Mesenchymal stem cell (in vitro differentiated cells and primary cell): ENCODE data around the gene KLHDC10.
A peak's percentile ranks its signal among the peaks of the same experiment; 100 is the strongest.
"Not testable (repeated sequence)": the region's sequence is repeated elsewhere in the genome, so short reads cannot be mapped to it uniquely, and the experiment has no call there.

ENCODE experiments used
- DNase-seq: peaks from one replicate; pipeline ENCODE4 v3.0.0-alpha.2; 2013
- H2AFZ ChIP-seq: one replicate; pipeline ENCODE4 v1.6.1; 2013; ENCODE audit warnings: low read depth, mild to moderate bottlenecking, control low read depth, inconsistent platforms, low read length, moderate library complexity
- H2AK5ac ChIP-seq: 2 replicates; pipeline ENCODE4 v1.6.1; 2013; ENCODE audit warnings: low read length, moderate library complexity, mild to moderate bottlenecking, inconsistent platforms; ENCODE audit not compliant: severe bottlenecking
- H2BK120ac ChIP-seq: one replicate; pipeline ENCODE4 v1.6.1; 2013; ENCODE audit warnings: low read depth, mild to moderate bottlenecking, inconsistent platforms, low read length, moderate library complexity
- H2BK12ac ChIP-seq, 2 experiments: one replicate each; pipeline ENCODE4 v1.6.1; 2013; ENCODE audit warnings: inconsistent platforms in 2 of 2, low read length in 2 of 2, mild to moderate bottlenecking in 2 of 2, moderate library complexity in 2 of 2, control low read depth in 1 of 2
- H2BK15ac ChIP-seq: one replicate; pipeline ENCODE4 v1.6.1; 2013; ENCODE audit warnings: mild to moderate bottlenecking, low read depth, inconsistent platforms; ENCODE audit not compliant: poor library complexity, severe bottlenecking
- H2BK5ac ChIP-seq: 2 replicates; pipeline ENCODE4 v1.6.1; 2013; ENCODE audit warnings: low read depth, mild to moderate bottlenecking, low read length, control low read depth, inconsistent platforms; ENCODE audit not compliant: poor library complexity, severe bottlenecking
- H3K14ac ChIP-seq, 2 experiments: one replicate each; pipeline ENCODE4 v1.6.1; 2013; ENCODE audit warnings: inconsistent platforms in 2 of 2, low read length in 2 of 2, control low read depth in 1 of 2, mild to moderate bottlenecking in 1 of 2, moderate library complexity in 1 of 2
- H3K18ac ChIP-seq, 2 experiments: one replicate each; pipeline ENCODE4 v1.6.1; 2013; ENCODE audit warnings: inconsistent platforms in 2 of 2, low read length in 2 of 2, control low read depth in 1 of 2, low read depth in 1 of 2, mild to moderate bottlenecking in 1 of 2
- H3K23ac ChIP-seq, 2 experiments: one replicate each; pipeline ENCODE4 v1.6.1; 2013; ENCODE audit warnings: inconsistent platforms in 2 of 2, low read length in 2 of 2, mild to moderate bottlenecking in 2 of 2, moderate library complexity in 2 of 2, control low read depth in 1 of 2
- H3K27ac ChIP-seq: 2 replicates; pipeline ENCODE4 v1.5.1; 2013; ENCODE audit warnings: mild to moderate bottlenecking, moderate library complexity, low read length, control low read depth, inconsistent platforms; ENCODE audit not compliant: poor library complexity, severe bottlenecking
- H3K27me3 ChIP-seq, 2 experiments: 2 replicates each; pipeline versions ENCODE4 v1.6.1 to v1.7.0; 2013; ENCODE audit warnings: low read length in 2 of 2, mild to moderate bottlenecking in 2 of 2, moderate library complexity in 2 of 2, control low read depth in 1 of 2, inconsistent platforms in 1 of 2; ENCODE audit not compliant: control insufficient read depth in 1 of 2, insufficient read depth in 1 of 2
- H3K36me3 ChIP-seq, 2 experiments: 2 replicates each; pipeline versions ENCODE4 v1.6.1 to v1.7.0; 2013; ENCODE audit warnings: low read length in 2 of 2, control low read depth in 1 of 2, inconsistent platforms in 1 of 2, low read depth in 1 of 2, mild to moderate bottlenecking in 1 of 2; ENCODE audit not compliant: insufficient read depth in 2 of 2, control insufficient read depth in 1 of 2
- H3K4ac ChIP-seq, 2 experiments: one replicate each; pipeline ENCODE4 v1.6.1; 2013; ENCODE audit warnings: inconsistent platforms in 2 of 2, low read length in 2 of 2, mild to moderate bottlenecking in 2 of 2, moderate library complexity in 2 of 2, control low read depth in 1 of 2, low read depth in 1 of 2
- H3K4me1 ChIP-seq: 2 replicates; pipeline ENCODE4 v1.6.1; 2013; ENCODE audit warnings: low read depth, low read length, control low read depth; ENCODE audit not compliant: control insufficient read depth, insufficient read depth
- H3K4me2 ChIP-seq: 2 replicates; pipeline ENCODE4 v1.6.1; 2013; ENCODE audit warnings: low read length, mild to moderate bottlenecking, inconsistent platforms; ENCODE audit not compliant: poor library complexity, severe bottlenecking
- H3K4me3 ChIP-seq, 2 experiments: 2 replicates each; pipeline versions ENCODE4 v1.5.1 to v1.7.0; 2013; ENCODE audit warnings: low read length in 2 of 2, mild to moderate bottlenecking in 2 of 2, control low read depth in 1 of 2, low read depth in 1 of 2; ENCODE audit not compliant: insufficient read depth in 1 of 2
- H3K79me1 ChIP-seq: replicated peaks from 2 replicates; pipeline ENCODE4 v1.6.1; 2013; ENCODE audit warnings: mild to moderate bottlenecking, control low read depth, low read length, inconsistent platforms; ENCODE audit not compliant: poor library complexity, severe bottlenecking
- H3K9ac ChIP-seq: 2 replicates; pipeline ENCODE4 v1.7.0; 2013; ENCODE audit warnings: mild to moderate bottlenecking, low read length, moderate library complexity
- H3K9me3 ChIP-seq: 2 replicates; pipeline ENCODE4 v1.7.0; 2013; ENCODE audit warnings: mild to moderate bottlenecking, low read length; ENCODE audit not compliant: control insufficient read depth
- H4K8ac ChIP-seq: one replicate; pipeline ENCODE4 v1.6.1; 2013; ENCODE audit warnings: inconsistent platforms, mild to moderate bottlenecking, low read length, moderate library complexity
- H4K91ac ChIP-seq: one replicate; pipeline ENCODE4 v1.6.1; 2013; ENCODE audit warnings: mild to moderate bottlenecking, low read length, inconsistent platforms
- WGBS: methylation state at CpG from one replicate; pipeline ENCODE4 v1.1.7; 2013; ENCODE audit warnings: mixed read lengths; 5-methylcytosine and 5-hydroxymethylcytosine counted together

The KLHDC10 gene

DNA sequence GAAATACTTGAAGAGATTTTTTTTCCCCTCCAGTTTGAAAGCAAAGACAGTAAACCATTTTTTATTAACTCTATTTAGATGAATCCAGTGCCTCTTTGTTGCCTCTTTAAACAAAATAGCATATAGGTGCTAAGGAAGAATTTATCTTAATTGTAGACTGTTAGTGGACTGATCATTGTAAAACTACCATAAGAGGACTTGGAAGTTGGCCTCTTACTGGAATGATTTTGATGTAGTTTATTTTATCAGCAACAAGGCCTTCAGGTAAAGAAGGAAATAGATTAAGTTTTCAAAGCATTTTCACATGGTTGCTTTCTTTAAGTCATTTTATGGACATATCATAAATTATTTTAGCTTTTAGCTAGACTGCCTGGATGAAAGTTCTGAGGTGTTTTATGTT is 53.2 kb downstream of the KLHDC10 start:
- Histone ChIP-seq H3K27ac (no peak overlapping the region), H3K27me3 (no peaks in the 10 kb centered on the region), H2AK5ac (no peak overlapping the region), H3K4me3 (no peak overlapping the region), H2AFZ (no peak overlapping the region), H3K9me3 (no peaks in the 10 kb centered on the region), H3K79me1 (peaks cover 10% of the 10 kb centered on the region), H4K91ac (no peak overlapping the region), H3K36me3 (peaks cover 22 to 81% of the 10 kb centered on the region in 2 experiments), H3K23ac (no peak overlapping the region), H3K18ac (no peak overlapping the region), H2BK12ac (no peak overlapping the region), H3K4me1 (no peaks in the 10 kb centered on the region), H3K4ac (no peak overlapping the region), H2BK120ac (no peak overlapping the region), H2BK15ac (no peak overlapping the region), H3K14ac (no peak overlapping the region), H2BK5ac (no peak overlapping the region), H3K4me2 (no peak overlapping the region), H4K8ac (no peak overlapping the region), H3K9ac (no peak overlapping the region)
- DNase-seq, result no peak

GRCh38 chr7:130124711-130125110 is 54.4 kb downstream of the KLHDC10 start:
- H3K9me3 ChIP-seq, result no peaks in the 10 kb centered on the region
- no peak overlapping the region for H2BK120ac ChIP-seq
- H4K91ac ChIP-seq, result no peak overlapping the region
- H3K27me3 ChIP-seq, result no peaks in the 10 kb centered on the region
- H3K4ac ChIP-seq, result no peak overlapping the region
- no peak overlapping the region for H3K14ac ChIP-seq
- no peak overlapping the region for H3K4me3 ChIP-seq
- H2AFZ ChIP-seq, result no peak overlapping the region
- no peak overlapping the region for H4K8ac ChIP-seq
- WGBS, result 97% methylated on average over 2 of the region's 2 CpGs
- H3K23ac ChIP-seq, result no peak overlapping the region
- no peaks in the 10 kb centered on the region for H3K4me1 ChIP-seq
- DNase-seq, result no peak
- H3K36me3 ChIP-seq, result peaks cover 21 to 84% of the 10 kb centered on the region in 2 experiments
- no peak overlapping the region for H2BK15ac ChIP-seq
- H3K27ac ChIP-seq, result no peak overlapping the region
- H2BK12ac ChIP-seq, result no peak overlapping the region
- H2AK5ac ChIP-seq, result no peak overlapping the region
- H3K4me2 ChIP-seq, result no peak overlapping the region
- no peak overlapping the region for H2BK5ac ChIP-seq
- no peak overlapping the region for H3K18ac ChIP-seq
- no peak overlapping the region for H3K9ac ChIP-seq
- H3K79me1 ChIP-seq, result peaks cover 7% of the 10 kb centered on the region

GRCh38 chr7:130126840-130127239 is 56.5 kb downstream of the KLHDC10 start:
- not testable (repeated sequence) for H3K4me3 ChIP-seq, H2BK5ac ChIP-seq, H3K4me2 ChIP-seq, H3K18ac ChIP-seq, H3K27me3 ChIP-seq, DNase-seq, H4K8ac ChIP-seq, H2BK12ac ChIP-seq, H3K4ac ChIP-seq, H3K9ac ChIP-seq, H2AK5ac ChIP-seq, H3K14ac ChIP-seq, H3K4me1 ChIP-seq, H3K23ac ChIP-seq, H3K27ac ChIP-seq, H4K91ac ChIP-seq, H3K9me3 ChIP-seq, H3K79me1 ChIP-seq, H2BK15ac ChIP-seq, H2AFZ ChIP-seq, H2BK120ac ChIP-seq
- H3K36me3 ChIP-seq, result peaks cover 26 to 81% of the 10 kb centered on the region in 2 experiments
- WGBS, result 96% methylated on average over 1 of the region's 3 CpGs

- H3K18ac ChIP-seq, result no peak overlapping the region
- H3K4me3 ChIP-seq, result peak overlapping the region in 1 of 2 experiments; percentile 3
- no CpG with 5 or more reads among the region's 2 CpGs for WGBS
- H4K8ac ChIP-seq, result no peak overlapping the region
- peaks cover 30 to 81% of the 10 kb centered on the region in 2 experiments for H3K36me3 ChIP-seq
- no peak overlapping the region for H2BK12ac ChIP-seq
- H3K14ac ChIP-seq, result no peak overlapping the region
- H3K79me1 ChIP-seq, result peaks cover 8% of the 10 kb centered on the region
- H2AK5ac ChIP-seq, result no peak overlapping the region
- no peak overlapping the region for H3K27ac ChIP-seq
- H3K4me2 ChIP-seq, result no peak overlapping the region
- no peaks in the 10 kb centered on the region for H3K4me1 ChIP-seq
- H3K9me3 ChIP-seq, result no peaks in the 10 kb centered on the region
- no peak overlapping the region for H2BK15ac ChIP-seq
- no peak overlapping the region for H2AFZ ChIP-seq
- H3K23ac ChIP-seq, result no peak overlapping the region
- H3K9ac ChIP-seq, result peak overlapping the region; percentile 7
- DNase-seq, result no peak
- H3K4ac ChIP-seq, result no peak overlapping the region
- H2BK5ac ChIP-seq, result no peak overlapping the region
- H2BK120ac ChIP-seq, result no peak overlapping the region
- no peaks in the 10 kb centered on the region for H3K27me3 ChIP-seq
- no peak overlapping the region for H4K91ac ChIP-seq
Observed at GRCh38 chr7:130127404-130127803, 57.1 kb downstream of the KLHDC10 start.
